Lung (tissue), 12 donors: ENCODE results near the gene CCDC73. TPM values are rescaled to one million over a fixed set of nuclear protein-coding genes. Genes with fewer than 3 reads are reported as not detected.

Experiments used
- ATAC-seq: fragments of 200-7000 bp; cut with Tn5 transposase; one replicate; pipeline ENCODE4 v1.9.1; 2020; ENCODE audit warnings: moderate number of reproducible peaks; ENCODE audit not compliant: insufficient read depth, low FRiP score
- DNase-seq, 3 donors: peaks; one replicate each; pipeline ENCODE4 v3.0.0-alpha.2; 2013 to 2017
- H3K27ac ChIP-seq, 2 donors: one replicate each; pipeline ENCODE4 v1.5.1; 2013; ENCODE audit warnings: mild to moderate bottlenecking in 2 of 2, moderate library complexity in 2 of 2, control low read depth in 1 of 2, inconsistent platforms in 1 of 2, low read depth in 1 of 2, low read length in 1 of 2
- H3K27me3 ChIP-seq, 3 donors: one replicate each; pipeline ENCODE4 v1.5.1; 2013; ENCODE audit warnings: low read length in 2 of 3; ENCODE audit not compliant: control insufficient read depth in 3 of 3, insufficient read depth in 3 of 3
- H3K36me3 ChIP-seq, 4 donors: one replicate each; pipeline ENCODE4 v1.5.1; 2013; ENCODE audit warnings: low read length in 4 of 4, mild to moderate bottlenecking in 1 of 4, moderate library complexity in 1 of 4; ENCODE audit not compliant: control insufficient read depth in 4 of 4, insufficient read depth in 4 of 4
- H3K4me1 ChIP-seq, 5 donors: one replicate each; pipeline ENCODE4 v1.5.1; 2013; ENCODE audit warnings: low read length in 5 of 5, mild to moderate bottlenecking in 2 of 5, moderate library complexity in 1 of 5; ENCODE audit not compliant: control insufficient read depth in 5 of 5, insufficient read depth in 5 of 5
- H3K4me3 ChIP-seq: one replicate; pipeline ENCODE4 v1.5.1; 2013; ENCODE audit warnings: mild to moderate bottlenecking, control low read depth, moderate library complexity
- H3K9ac ChIP-seq, 2 donors: one replicate each; pipeline ENCODE4 v1.5.1; 2013; ENCODE audit warnings: low read length in 2 of 2, control low read depth in 1 of 2; ENCODE audit not compliant: insufficient read depth in 1 of 2
- H3K9me3 ChIP-seq, 4 donors: one replicate each; pipeline ENCODE4 v1.5.1; 2013; ENCODE audit warnings: low read length in 3 of 4, mild to moderate bottlenecking in 1 of 4, moderate library complexity in 1 of 4; ENCODE audit not compliant: control insufficient read depth in 4 of 4, insufficient read depth in 3 of 4
- CTCF ChIP-seq: IDR thresholded peaks from 2 replicates; pipeline ENCODE4 v1.5.1; 2012; ENCODE audit warnings: mild to moderate bottlenecking; ENCODE audit errors: control extremely low read depth, extremely low read depth
- WGBS, 2 donors: extraction: QIAGEN DNeasy Blood & Tissue Kit; methylation state at CpG; one replicate each; pipeline ENCODE4 v1.1.7; 2013; 5-methylcytosine and 5-hydroxymethylcytosine counted together
- polyA plus RNA-seq, 2 donors: library from polyadenylated mRNA; stranded (reverse); fragments of 200-250 nt; gene quantifications; one replicate each; pipeline ENCODE4 v1.2.1, GENCODE V29; 2013
- total RNA-seq, 2 donors: library from RNA; depleted of rRNA in 1 of 2; stranded (reverse); fragments of >200 nt in 1 of 2; gene quantifications; one replicate each; pipeline ENCODE4 v1.2.1, GENCODE V29; 2014 to 2021
- donor health status: control.
- donor health status: control.
- donor health status: Bipolar disorder and iron deficiency.
- donor health status: healthy.
- donor health status: DM: yes; HTN: yes; CAD: no.

The CCDC73 gene
- total and polyA plus RNA-seq, 4 donors, result 0.03 to 0.17 (median 0.10) TPM

- H3K36me3 ChIP-seq, result no peaks in the 10 kb centered on the region
- no peaks in the 10 kb centered on the region for H3K4me1 ChIP-seq
- no peak overlapping the region for H3K4me3 ChIP-seq
- no peak for DNase-seq
- H3K9me3 ChIP-seq, result no peaks in the 10 kb centered on the region
- no peak overlapping the region for H3K9ac ChIP-seq
- H3K27ac ChIP-seq, result no peak overlapping the region
- TF ChIP-seq CTCF, result no peak
- no peak for ATAC-seq
- 63 to 74% methylated on average over 2 of the region's 2 CpGs for WGBS, 2 donors
- H3K27me3 ChIP-seq, result no peaks in the 10 kb centered on the region
Observed at GRCh38 chr11:32838505-32839274, 44.2 kb upstream of the CCDC73 start.

- Histone ChIP-seq H3K27me3 (peaks cover 0 to 5% (median 3%) of the 10 kb centered on the region in 3 donors), H3K4me1 (no peaks in the 10 kb centered on the region), H3K36me3 (no peaks in the 10 kb centered on the region), H3K9me3 (no peaks in the 10 kb centered on the region), H3K4me3 (no peak overlapping the region), H3K9ac (no peak overlapping the region), H3K27ac (no peak overlapping the region)
- DNase-seq (no peak), ATAC-seq (no peak)
- 94 to 98% methylated on average over 2 of the region's 2 CpGs for WGBS, 2 donors
- TF ChIP-seq CTCF, result no peak
Observed at GRCh38 chr11:32836946-32837345, 42.5 kb upstream of the CCDC73 start.

- TF ChIP-seq CTCF, result no peak
- DNase-seq (no peak), ATAC-seq (no peak)
- Histone ChIP-seq H3K36me3 (no peaks in the 10 kb centered on the region), H3K27ac (no peak overlapping the region), H3K9ac (no peak overlapping the region), H3K4me1 (peaks cover 0 to 13% (median 0%) of the 10 kb centered on the region in 5 donors), H3K4me3 (no peak overlapping the region), H3K9me3 (no peaks in the 10 kb centered on the region), H3K27me3 (peaks cover 0 to 15% (median 10%) of the 10 kb centered on the region in 3 donors)
- WGBS, 2 donors, result 88 to 90% methylated on average over 1 of the region's 1 CpG
Observed at GRCh38 chr11:32833921-32834320, 39.5 kb upstream of the CCDC73 start.
